Lower leg skin (tissue), 4 donors: ENCODE results near the gene AK2. TPM values are rescaled to one million over a fixed set of nuclear protein-coding genes. Genes with fewer than 3 reads are reported as not detected.

Source experiments
- DNase-seq, 2 donors: peaks; one replicate each; pipeline ENCODE4 v3.0.0-alpha.2; 2019; ENCODE audit warnings: low spot score in 2 of 2
- H3K4me3 ChIP-seq: fragments of 200-600 bp; sonication (generic); 2 replicates; pipeline ENCODE4 v1.5.1; 2017; ENCODE audit warnings: mild to moderate bottlenecking, low read depth; ENCODE audit not compliant: poor library complexity, severe bottlenecking
- CTCF ChIP-seq, 3 donors: fragments of 450-650 bp; IDR thresholded peaks; one replicate each; pipeline ENCODE4 v1.5.1; 2016; ENCODE audit warnings: antibody characterized with exemption in 3 of 3, mild to moderate bottlenecking in 3 of 3, moderate library complexity in 2 of 3
- POLR2A ChIP-seq, 2 donors: fragments of 450-650 bp; IDR thresholded peaks; one replicate each; pipeline ENCODE4 v1.6.1; 2016 to 2017; ENCODE audit warnings: antibody characterized with exemption in 2 of 2, mild to moderate bottlenecking in 1 of 2, moderate library complexity in 1 of 2
- WGBS, 2 donors: methylation state at CpG; one replicate each; pipeline ENCODE4 v1.1.5; 2018; 5-methylcytosine and 5-hydroxymethylcytosine counted together
- intact Hi-C: fragments of 100-400 bp; cut with DNase I; formaldehyde crosslinking; loops from one replicate; pipeline ENCODE4 v1.15.0; 2023; ENCODE audit warnings: low total_unique reads
- total RNA-seq, 4 donors: library from RNA; depleted of rRNA; stranded (reverse); fragments of >200 nt; gene quantifications; one replicate each; pipeline ENCODE4 v1.1.0, GENCODE V29; 2016

AK2 gene
- total RNA-seq, 4 donors from 2014 or later = 90.0 to 247 (median 144) TPM

- DNase-seq = no peak
- no peak overlapping the region for H3K4me3 ChIP-seq
- 76 to 77% methylated on average over 8 of the region's 8 CpGs for WGBS, 2 donors
- intact Hi-C loops = no loop called here
- TF ChIP-seq CTCF (IDR thresholded peaks at IDR 0.05) (no peak), POLR2A (IDR thresholded peaks at IDR 0.05) (no peak)
Measured at GRCh38 chr1:33043267-33044092, 6.8 kb upstream of the AK2 start.

- WGBS, 2 donors = 0 to 100% methylated on average over 1 of the region's 1 CpG
- H3K4me3 ChIP-seq = no peak overlapping the region
- intact Hi-C loops = no loop called here
- no peak for DNase-seq
- TF ChIP-seq POLR2A (IDR thresholded peaks at IDR 0.05) (no peak), CTCF (IDR thresholded peaks at IDR 0.05) (no peak)
Measured at GRCh38 chr1:33042831-33043230, 6.1 kb upstream of the AK2 start.

GRCh38 chr1:33041026-33041425, 4.3 kb upstream of the AK2 start:
- H3K4me3 ChIP-seq = no peak overlapping the region
- no peak for DNase-seq
- WGBS, 2 donors = 90 to 93% methylated on average over 1 of the region's 1 CpG
- intact Hi-C loops = no loop called here
- TF ChIP-seq POLR2A (IDR thresholded peaks at IDR 0.05) (no peak), CTCF (IDR thresholded peaks at IDR 0.05) (no peak)

- TF ChIP-seq CTCF (IDR thresholded peaks at IDR 0.05) (no peak), POLR2A (IDR thresholded peaks at IDR 0.05) (no peak)
- intact Hi-C loops = no loop called here
- DNase-seq = peak in 1 of 2 donors; percentile 33
- 74 to 75% methylated on average over 8 of the region's 8 CpGs for WGBS, 2 donors
- H3K4me3 ChIP-seq = no peak overlapping the region
Measured at GRCh38 chr1:33039840-33040239, 3.2 kb upstream of the AK2 start.

- peak overlapping the region; percentile 96 for H3K4me3 ChIP-seq
- 4 to 6% methylated on average over 5 of the region's 5 CpGs for WGBS, 2 donors
- TF ChIP-seq CTCF (IDR thresholded peaks at IDR 0.05) (no peak), POLR2A (IDR thresholded peaks at IDR 0.05) (no peak)
- no peak for DNase-seq
- intact Hi-C loops = no loop called here
Measured at GRCh38 chr1:33036051-33036525, 595 bp downstream of the AK2 start.
